ENCODE results near the gene CD69.
A peak's percentile ranks its signal among the peaks of the same experiment; 100 is the strongest.
"Not testable (repeated sequence)": the region's sequence is repeated elsewhere in the genome, so short reads cannot be mapped to it uniquely, and the experiment has no call there.

CD69 gene

DNA sequence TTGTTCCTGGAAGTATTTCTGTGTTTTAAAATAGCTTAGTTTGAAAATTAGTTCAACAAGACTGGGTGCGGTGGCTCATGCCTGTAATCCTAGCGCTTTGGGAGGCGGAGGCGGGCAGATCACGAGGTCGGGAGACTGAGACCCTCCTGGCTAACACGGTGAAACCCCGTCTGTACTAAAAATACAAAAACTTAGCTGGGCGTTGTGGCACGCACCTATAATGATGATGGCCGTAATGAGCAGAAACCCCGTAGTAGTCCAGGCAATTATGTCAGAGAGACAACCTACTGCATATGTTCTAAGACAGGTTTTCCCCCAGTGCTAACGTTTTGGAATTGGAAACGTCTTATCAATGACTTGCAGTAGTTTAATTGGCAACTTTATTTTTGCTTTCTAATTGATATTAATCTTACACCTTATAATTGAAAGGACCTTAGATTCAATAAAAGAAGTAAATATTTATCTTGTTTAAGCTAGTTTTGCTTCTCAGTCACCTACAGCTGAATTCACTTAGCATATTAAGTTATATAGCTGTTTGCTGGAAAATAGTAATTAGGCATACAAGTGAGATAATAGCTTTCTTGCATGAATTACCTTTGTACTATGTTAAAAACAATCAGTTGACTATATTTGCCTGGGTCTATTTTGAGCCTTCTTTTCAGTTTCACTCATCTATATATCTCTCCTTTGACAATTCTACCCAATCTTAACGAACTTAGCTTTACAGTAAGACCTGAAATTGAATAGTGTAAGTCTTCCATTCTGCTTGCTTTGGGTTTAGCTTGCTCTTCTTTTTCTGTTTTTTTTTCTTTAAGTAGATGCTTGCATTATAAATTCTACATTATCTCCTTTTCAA is 43.4 kb downstream of the CD69 start:
- no peak for DNase-seq (ENCODE audit: low read depth)

DNA sequence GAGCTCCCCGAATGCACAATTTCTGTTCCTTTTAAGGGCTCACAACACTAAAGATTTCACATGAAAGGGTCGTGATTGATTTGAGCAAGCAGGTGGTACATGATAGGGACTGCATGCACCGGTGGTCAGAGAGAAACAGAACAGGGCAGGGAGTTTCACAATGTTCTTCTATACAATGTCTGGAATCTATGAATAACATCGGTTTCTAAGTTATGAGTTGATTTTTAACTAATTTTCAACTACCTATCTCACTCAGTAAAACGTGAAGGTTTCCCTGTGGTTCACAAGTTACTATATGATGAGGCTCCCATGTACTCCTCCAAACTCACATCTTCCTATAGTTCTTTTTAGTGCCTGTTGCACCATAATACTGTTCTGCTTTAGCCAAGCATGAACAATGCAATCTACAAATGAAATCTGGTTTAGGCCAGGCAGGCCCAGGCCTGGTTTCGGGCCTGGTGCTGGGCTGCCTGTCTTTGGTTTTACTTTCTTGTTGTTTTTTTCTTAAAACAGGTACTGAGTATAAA is 47.6 kb downstream of the CD69 start:
- DNase-seq (ENCODE audit: low read depth), result not testable (repeated sequence)

DNA sequence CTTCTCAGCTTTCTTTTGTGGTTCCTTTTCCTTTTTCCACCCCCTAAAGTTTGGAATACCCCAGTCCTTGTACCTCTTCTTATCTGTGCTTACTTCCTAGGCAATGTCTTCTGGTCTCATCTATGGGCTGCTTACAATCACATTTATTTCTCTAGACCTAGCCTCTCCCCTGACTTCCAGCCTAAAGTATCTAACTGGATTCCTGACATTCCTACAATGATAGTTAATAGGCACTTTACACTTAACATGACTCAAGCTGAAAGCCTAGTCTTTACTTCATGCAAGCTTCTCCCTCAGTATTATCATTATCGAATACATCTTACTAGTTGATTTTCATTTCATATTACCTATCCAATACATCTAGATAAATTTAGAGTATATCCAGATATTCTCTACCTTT is 49.0 kb downstream of the CD69 start:
- DNase-seq (ENCODE audit: low read depth), result no peak

DNA sequence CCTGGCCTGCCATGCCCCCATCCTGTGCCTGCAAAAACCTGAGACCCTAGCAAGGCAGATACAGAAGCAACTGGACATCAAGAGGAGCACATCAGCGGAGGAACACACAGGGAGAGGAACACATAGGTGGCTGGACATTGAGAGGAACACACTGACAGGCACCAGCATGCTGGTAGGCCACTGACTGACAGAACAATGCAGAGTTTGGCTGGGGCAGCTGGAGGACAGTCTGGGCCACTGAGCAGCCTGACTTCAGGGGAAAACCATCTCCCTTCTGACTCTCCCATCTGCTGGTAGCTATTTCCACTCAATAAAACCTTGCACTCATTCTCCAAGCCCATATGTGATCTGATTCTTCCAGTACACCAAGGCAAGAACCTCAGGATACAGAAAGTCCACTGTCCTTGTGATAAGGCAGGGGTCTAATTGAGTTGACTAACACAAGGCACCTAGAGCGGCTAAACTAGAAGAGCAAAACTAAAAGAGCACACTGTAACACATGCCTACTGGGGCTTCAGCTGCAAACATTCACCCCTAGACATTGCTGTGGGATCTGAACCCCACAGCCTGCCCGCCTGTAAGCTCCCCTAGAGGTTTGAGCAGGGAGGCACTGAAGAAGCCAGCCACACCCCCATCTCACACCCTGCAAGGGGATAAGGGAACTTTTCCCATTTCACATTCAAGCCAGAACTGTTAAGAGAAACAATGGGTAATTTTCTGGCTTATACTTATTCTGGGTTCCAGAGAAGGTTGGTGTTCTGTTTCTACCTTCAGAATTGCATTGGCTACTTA is 49.9 kb downstream of the CD69 start:
- no peak for DNase-seq (ENCODE audit: low read depth)

DNA sequence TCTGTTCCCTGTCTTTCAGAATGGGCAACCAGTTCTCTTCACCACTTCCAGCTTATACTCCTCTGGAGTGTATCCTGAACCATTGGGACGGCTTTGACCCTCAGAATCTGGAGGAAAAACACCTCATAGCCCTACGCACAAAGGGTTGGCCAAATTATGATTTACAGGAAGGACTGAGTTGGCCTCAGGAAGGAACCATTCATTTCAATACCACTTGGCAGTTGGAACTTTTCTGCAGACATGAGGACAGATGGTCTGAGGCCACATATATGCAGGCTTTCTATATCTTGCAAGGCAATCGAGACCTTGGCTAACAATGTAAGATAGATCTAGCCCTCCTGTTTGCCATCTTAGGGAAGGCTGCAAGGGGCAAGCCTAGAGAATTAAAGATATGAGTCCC is 51.8 kb downstream of the CD69 start:
- DNase-seq (ENCODE audit: low read depth), result no peak

DNA sequence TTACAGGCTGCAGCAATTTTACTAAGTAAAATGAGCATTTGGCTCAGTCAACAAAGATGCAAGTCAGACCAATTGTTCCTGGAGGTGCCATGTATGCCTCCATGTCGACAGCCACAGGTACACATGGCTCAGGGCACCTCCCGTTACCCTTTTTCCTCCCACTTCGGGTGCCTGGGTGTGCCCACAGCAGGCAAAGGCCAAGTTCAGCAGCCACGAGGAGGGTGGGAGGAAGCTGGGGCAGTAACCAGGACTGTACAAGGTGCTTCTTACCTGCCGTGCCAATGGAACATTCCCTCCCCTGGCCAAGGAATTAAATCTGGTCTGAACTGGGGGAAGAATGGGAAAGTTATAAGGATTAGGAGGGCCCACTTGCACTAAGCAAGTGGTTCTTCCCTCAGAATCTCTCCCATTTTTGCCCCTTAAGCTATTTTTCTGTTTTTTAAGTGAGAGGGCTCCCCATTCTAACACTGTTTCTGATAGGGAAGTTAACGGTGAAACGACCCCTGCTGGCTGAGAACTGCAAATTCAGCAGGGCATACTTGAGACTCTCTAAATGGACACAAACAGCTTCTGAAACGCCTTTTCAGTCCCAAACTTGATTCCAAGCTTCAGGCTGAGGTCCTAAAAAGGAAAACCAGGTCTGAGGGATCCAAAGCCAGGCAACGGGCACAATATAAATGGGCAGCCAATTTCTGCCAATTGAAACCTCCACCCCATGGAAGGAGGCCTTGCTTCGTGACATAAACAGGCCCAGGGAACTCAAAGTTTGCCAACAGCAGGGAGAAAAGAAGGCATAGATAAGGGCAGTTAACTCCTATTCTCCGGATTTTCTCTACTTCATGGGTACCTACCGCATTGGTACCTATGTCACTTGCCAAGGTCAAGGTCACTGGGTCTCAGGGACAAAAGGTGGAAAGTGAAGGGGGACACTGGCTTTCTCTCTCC is 52.6 kb downstream of the CD69 start:
- DNase-seq (ENCODE audit: low read depth), result peak; percentile 47

DNA sequence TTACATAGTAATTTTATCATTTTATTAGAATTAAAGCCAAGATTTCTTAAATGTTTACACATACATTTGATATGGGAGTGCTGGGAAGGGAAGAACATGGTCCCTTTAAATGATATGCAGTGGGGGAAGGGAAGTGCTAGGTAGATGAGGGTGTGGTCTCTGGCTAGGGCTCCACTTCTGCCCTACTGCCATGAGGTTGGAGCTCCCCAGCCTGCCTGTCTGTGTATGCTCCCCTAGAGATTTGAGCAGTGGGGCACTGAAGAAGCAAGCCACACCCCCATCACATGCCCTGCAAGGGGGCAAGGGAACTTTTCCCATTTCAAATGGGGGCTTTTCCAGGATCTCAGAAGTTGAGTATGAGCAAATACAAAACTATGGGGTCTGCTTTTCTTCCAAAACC is 53.3 kb downstream of the CD69 start:
- no peak for DNase-seq (ENCODE audit: low read depth)

DNA sequence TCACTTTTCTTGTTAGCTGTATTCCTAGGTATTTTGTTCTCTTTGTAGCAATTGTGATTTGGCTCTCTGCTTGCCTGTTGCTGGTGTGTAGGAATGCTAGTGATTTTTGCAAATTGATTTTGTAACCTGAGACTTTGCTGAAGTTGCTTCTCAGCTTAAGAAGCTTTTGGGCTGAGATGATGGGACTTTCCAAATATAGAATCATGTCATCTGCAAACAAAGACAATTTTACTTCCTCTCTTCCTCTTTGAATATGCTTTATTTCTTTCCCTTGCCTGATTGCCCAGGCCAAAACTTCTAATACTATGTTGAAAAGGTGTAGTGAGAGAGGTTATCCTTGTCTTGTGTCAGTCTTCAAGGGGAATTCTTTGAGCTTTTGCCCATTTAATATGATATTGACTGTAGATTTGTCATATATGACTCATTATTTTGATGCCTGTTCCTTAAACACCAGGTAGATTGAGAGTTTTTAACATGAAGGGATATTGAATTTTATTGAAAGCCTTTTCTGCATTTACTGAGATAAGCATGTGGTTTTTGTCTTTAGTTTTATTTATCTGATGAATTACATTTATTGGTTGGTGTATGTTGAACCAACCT is 54.5 kb downstream of the CD69 start:
- DNase-seq (ENCODE audit: low read depth), result no peak

DNA sequence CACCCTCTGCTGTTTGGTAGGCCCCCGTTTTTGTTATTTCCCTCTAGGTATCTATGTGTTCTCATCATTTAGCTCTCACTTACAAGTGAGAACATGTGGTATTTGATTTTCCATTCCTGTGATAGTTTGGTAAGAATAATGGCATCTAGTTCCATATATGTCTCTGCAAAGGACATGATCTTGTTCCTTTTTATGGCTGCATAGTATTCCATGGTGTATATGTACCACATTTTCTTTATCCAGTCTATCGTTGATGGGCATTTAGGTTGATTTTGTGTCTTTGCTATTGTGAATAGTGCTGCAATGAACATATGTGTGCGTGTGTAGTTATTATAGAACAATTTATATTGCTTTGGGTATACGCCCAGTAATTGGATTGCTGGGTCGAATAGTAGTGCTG is 56.1 kb downstream of the CD69 start:
- not testable (repeated sequence) for DNase-seq (ENCODE audit: low read depth)

All from activated T-helper 9 cell treated with anti-CD3 and anti-CD28 coated beads, Interleukin-2, amount 50 U/mL, for 16 hours (primary cell).